Activated naive CD4-positive, alpha-beta T cell treated with anti-CD3 and anti-CD28 coated beads, Interleukin-2, amount 50 U/mL, for 24 hours (primary cell): ENCODE data around the gene TAX1BP3.

Experiments used
- H3K27ac Mint-ChIP-seq: one replicate; pipeline ENCODE4 v1.8.0; 2021; ENCODE audit warnings: mild to moderate bottlenecking, mixed read lengths
- H3K27me3 Mint-ChIP-seq: one replicate; pipeline ENCODE4 v1.8.0; 2021; ENCODE audit warnings: mixed read lengths
- H3K36me3 Mint-ChIP-seq: one replicate; pipeline ENCODE4 v1.8.0; 2021; ENCODE audit warnings: mixed read lengths
- H3K4me1 Mint-ChIP-seq: one replicate; pipeline ENCODE4 v1.8.0; 2021; ENCODE audit warnings: mixed read lengths
- H3K4me3 Mint-ChIP-seq: one replicate; pipeline ENCODE4 v1.8.0; 2021; ENCODE audit warnings: mild to moderate bottlenecking, mixed read lengths
- H3K9me3 Mint-ChIP-seq: one replicate; pipeline ENCODE4 v1.8.0; 2021; ENCODE audit warnings: mixed read lengths

The TAX1BP3 gene

DNA sequence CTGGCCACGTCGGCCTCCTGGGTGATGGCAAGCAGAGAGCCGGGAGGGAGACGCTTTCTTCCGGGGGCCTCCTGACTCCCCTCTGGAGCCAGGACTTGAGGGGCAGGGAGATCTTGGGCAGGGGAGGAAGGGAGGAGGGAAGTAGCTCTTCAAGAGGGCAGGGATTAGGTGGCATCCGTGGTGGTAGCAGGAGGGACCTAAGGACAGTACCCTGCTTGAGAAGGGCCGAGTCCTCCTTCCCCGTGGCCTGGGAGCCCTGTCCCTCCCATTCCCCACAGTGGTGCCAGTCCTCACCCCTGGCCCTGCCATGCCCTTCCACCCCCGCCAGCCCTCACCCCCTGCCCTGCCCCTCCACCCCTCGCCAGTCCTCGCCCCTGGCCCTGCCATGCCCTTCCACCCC is 12.6 kb downstream of the TAX1BP3 start:
- no peaks in the 10 kb centered on the region for H3K4me1 Mint-ChIP-seq
- H3K36me3 Mint-ChIP-seq, result no peaks in the 10 kb centered on the region
- no peaks in the 10 kb centered on the region for H3K27me3 Mint-ChIP-seq
- no peaks in the 10 kb centered on the region for H3K9me3 Mint-ChIP-seq
- no peak overlapping the region for H3K4me3 Mint-ChIP-seq
- no peak overlapping the region for H3K27ac Mint-ChIP-seq

GRCh38 chr17:3647769-3648555 is 20.4 kb downstream of the TAX1BP3 start:
- peaks cover 3% of the 10 kb centered on the region for H3K36me3 Mint-ChIP-seq
- no peaks in the 10 kb centered on the region for H3K9me3 Mint-ChIP-seq
- no peak overlapping the region for H3K27ac Mint-ChIP-seq
- H3K27me3 Mint-ChIP-seq, result no peaks in the 10 kb centered on the region
- H3K4me3 Mint-ChIP-seq, result no peak overlapping the region
- H3K4me1 Mint-ChIP-seq, result no peaks in the 10 kb centered on the region

DNA sequence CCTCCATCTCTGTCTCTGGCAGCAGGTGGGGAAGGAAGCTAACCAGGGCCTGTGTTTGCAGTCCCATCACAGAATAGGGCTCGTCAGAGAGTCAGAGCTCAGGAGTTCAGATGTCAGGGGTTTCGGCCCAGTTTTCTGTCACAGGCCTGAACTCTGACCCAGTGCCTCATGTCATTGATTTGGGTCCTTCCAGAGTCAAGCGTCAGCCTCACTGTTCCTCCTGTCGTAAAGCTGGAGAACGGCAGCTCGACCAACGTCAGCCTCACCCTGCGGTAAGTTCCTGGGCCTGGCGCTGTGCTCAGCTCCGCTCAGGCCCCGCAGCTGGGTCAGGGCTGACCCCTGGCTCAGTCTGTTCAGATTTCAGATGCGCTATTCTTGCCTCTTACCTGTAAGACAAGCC is 21.1 kb downstream of the TAX1BP3 start:
- Mint-ChIP-seq H3K4me1 (no peaks in the 10 kb centered on the region), H3K4me3 (no peak overlapping the region), H3K36me3 (peaks cover 3% of the 10 kb centered on the region), H3K9me3 (no peaks in the 10 kb centered on the region), H3K27ac (no peak overlapping the region), H3K27me3 (no peaks in the 10 kb centered on the region)

- peaks cover 3% of the 10 kb centered on the region for H3K36me3 Mint-ChIP-seq
These were observed 23.1 kb downstream of the TAX1BP3 start for GRCh38 chr17:3645310-3645709.

DNA sequence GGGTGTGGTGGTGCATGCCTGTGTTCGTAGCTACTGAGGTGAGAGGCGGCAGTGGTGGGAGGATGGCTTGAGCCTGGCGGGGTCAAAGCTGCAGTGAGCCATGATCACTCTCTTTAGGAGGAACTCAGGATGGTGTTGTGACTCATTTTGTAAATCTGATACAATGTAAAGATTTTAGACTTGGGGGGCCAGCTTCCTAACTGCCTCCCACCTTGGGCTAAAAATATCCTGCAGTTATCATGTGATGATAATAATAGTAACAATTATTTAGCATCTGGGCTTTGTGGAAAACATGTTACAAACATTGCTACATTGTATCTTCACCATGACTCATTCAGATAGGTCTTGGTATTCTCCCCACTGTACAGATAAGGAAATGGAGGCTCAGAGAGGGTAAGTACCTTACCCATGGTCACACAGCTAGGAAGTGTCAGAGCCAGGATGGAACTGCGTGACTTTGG is 24.5 kb downstream of the TAX1BP3 start:
- Mint-ChIP-seq H3K27ac (no peak overlapping the region), H3K4me1 (no peaks in the 10 kb centered on the region), H3K36me3 (peaks cover 3% of the 10 kb centered on the region), H3K27me3 (no peaks in the 10 kb centered on the region), H3K4me3 (no peak overlapping the region), H3K9me3 (no peaks in the 10 kb centered on the region)

More at GRCh38 chr17:3645310-3645709, 23.1 kb downstream of the TAX1BP3 start:
- Mint-ChIP-seq H3K27ac (no peak overlapping the region), H3K27me3 (no peaks in the 10 kb centered on the region), H3K4me3 (no peak overlapping the region), H3K9me3 (no peaks in the 10 kb centered on the region), H3K4me1 (no peaks in the 10 kb centered on the region)

DNA sequence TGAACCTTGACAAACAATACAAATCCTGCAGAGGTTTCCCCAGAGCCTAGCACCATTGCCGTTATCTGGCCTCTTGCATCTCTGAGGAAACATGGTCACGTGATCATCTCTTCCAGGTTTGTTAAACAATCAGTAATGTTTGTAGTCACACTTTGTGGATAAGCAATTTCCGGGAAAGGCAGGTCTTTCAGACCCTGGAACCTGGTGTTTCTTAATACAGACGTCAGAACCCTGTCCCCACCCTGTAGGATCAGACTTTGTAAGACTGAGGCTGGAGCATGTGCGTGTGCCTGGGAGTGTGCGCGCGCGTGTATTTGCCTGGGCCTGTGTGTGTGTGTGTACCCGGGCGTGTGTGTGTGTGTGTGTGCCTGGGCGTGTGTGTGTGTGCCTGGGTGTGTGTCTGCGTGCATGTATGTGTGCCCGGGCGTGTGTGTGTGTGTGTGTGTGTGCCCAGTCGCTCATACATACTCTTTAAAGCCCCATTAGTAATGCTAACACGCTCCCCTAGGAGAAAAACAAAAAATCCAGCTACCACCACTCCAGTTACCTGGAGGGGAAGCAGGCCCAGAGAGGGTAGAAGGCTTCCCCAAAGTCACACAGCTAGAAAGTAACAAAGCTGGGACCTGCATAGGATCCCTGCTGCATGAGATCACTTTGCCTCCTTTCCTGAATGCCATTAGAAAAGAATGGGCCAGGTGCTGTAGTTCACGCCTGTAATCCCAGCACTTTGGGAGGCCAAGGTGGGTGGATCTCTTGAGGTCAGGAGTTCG is 26.5 kb downstream of the TAX1BP3 start:
- no peaks in the 10 kb centered on the region for H3K27me3 Mint-ChIP-seq
- peaks cover 9% of the 10 kb centered on the region for H3K4me1 Mint-ChIP-seq
- H3K27ac Mint-ChIP-seq, result no peak overlapping the region
- H3K36me3 Mint-ChIP-seq, result peaks cover 3% of the 10 kb centered on the region
- H3K4me3 Mint-ChIP-seq, result no peak overlapping the region
- no peaks in the 10 kb centered on the region for H3K9me3 Mint-ChIP-seq

- no peak overlapping the region for H3K27ac Mint-ChIP-seq
- peaks cover 9% of the 10 kb centered on the region for H3K4me1 Mint-ChIP-seq
- no peak overlapping the region for H3K4me3 Mint-ChIP-seq
These were observed 27.4 kb downstream of the TAX1BP3 start for GRCh38 chr17:3641014-3641413.

GRCh38 chr17:3639981-3640596 is 28.3 kb downstream of the TAX1BP3 start:
- peaks cover under 1% of the 10 kb centered on the region for H3K36me3 Mint-ChIP-seq
- H3K9me3 Mint-ChIP-seq, result no peaks in the 10 kb centered on the region
- H3K4me3 Mint-ChIP-seq, result no peak overlapping the region
- no peak overlapping the region for H3K27ac Mint-ChIP-seq
- H3K27me3 Mint-ChIP-seq, result no peaks in the 10 kb centered on the region
- H3K4me1 Mint-ChIP-seq, result peaks cover 10% of the 10 kb centered on the region

More at GRCh38 chr17:3641014-3641413, 27.4 kb downstream of the TAX1BP3 start:
- no peaks in the 10 kb centered on the region for H3K27me3 Mint-ChIP-seq
- no peaks in the 10 kb centered on the region for H3K9me3 Mint-ChIP-seq
- H3K36me3 Mint-ChIP-seq, result peaks cover 3% of the 10 kb centered on the region

DNA sequence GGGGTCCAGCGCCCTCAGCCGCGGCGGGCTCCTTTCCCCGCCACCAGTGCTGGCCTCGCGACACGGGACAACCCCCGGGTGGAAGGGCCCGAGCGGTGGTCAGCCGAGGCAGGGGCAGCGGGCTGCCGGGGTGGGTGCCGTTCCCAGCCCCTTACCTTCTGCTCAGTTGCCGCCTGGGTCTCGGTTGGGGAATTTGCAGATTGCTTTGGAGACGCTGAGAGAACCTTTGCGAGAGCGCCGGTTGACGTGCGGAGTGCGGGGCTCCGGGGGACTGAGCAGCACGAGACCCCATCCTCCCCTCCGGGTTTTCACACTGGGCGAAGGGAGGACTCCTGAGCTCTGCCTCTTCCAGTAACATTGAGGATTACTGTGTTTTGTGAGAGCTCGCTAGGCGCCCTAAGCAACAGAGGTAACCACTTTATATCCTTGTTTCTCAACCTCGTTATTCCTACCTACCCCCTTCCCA is 31.4 kb downstream of the TAX1BP3 start:
- Mint-ChIP-seq H3K4me1 (peaks cover 20% of the 10 kb centered on the region), H3K27ac (peak overlapping the region; percentile 70), H3K9me3 (no peaks in the 10 kb centered on the region), H3K4me3 (peak overlapping the region; percentile 95), H3K27me3 (no peaks in the 10 kb centered on the region), H3K36me3 (no peaks in the 10 kb centered on the region)

DNA sequence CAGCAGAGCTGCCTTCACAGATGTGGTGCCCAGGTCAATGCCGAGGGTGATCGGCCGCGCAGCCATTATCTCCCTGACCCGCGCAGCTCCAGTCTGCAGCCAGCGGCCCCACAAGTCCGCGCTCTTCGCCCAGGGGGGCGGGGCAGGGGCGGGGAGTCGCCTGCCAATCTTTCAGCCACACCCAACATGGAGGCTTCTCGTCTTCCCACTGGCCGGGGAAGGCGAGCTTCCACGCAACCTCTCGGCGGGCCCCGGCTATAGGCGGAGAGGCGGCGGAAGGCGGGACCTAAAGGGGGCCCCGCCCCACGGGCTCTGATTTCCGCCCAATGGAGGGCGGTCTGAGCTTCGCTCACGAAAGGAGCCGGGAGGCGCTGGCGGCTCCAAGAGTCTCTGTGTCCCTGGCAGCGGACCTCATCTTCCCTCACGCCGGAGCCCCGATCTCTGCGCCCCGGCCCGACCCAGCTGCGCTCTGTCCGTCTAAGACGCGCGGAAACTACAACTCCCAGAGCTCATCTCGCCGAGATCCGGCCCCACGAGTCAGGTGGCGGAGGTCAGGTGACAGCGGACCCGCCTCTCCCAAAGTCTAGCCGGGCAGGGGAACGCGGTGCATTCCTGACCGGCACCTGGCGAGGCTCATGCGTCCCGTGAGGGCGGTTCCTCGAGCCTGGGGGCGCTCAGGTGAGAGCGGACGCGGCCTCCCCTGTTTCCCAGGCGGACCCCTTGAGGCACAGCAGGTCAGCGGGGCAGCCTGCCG is 32.0 kb downstream of the TAX1BP3 start, which contains the start of the genes CTNS and SHPK:
Gene CTNS, plus strand, starts transcription at position 607 of the 754 bp plus-strand sequence. CDS start 3,447 bp downstream, outside the sequence.
Gene SHPK, minus strand, starts transcription at position 97 of the 754 bp plus-strand sequence. Its CDS starts 31 bp downstream, at position 66.
- peak within 1 kb of the TSS; percentile 99 for H3K27ac Mint-ChIP-seq
- no peaks in the 10 kb centered on the region for H3K36me3 Mint-ChIP-seq
- H3K4me1 Mint-ChIP-seq, result peaks cover 20% of the 10 kb centered on the region

GRCh38 chr17:3635474-3636153 is 32.8 kb downstream of the TAX1BP3 start:
- H3K27ac Mint-ChIP-seq, result no peak overlapping the region
- no peaks in the 10 kb centered on the region for H3K27me3 Mint-ChIP-seq
- no peaks in the 10 kb centered on the region for H3K36me3 Mint-ChIP-seq
- H3K4me1 Mint-ChIP-seq, result peaks cover 20% of the 10 kb centered on the region
- H3K9me3 Mint-ChIP-seq, result no peaks in the 10 kb centered on the region
- peak overlapping the region; percentile 95 for H3K4me3 Mint-ChIP-seq

More for the DNA sequence above, 32.0 kb downstream of the TAX1BP3 start, which contains the start of the genes CTNS and SHPK:
- Mint-ChIP-seq H3K4me3 (peak within 1 kb of the TSS; percentile 95), H3K27me3 (no peaks in the 10 kb centered on the region), H3K9me3 (no peaks in the 10 kb centered on the region)

- Mint-ChIP-seq H3K4me1 (peaks cover 14% of the 10 kb centered on the region), H3K27ac (no peak overlapping the region), H3K9me3 (no peaks in the 10 kb centered on the region), H3K36me3 (peaks cover 5% of the 10 kb centered on the region), H3K4me3 (no peak overlapping the region), H3K27me3 (no peaks in the 10 kb centered on the region)
These were observed 36.1 kb downstream of the TAX1BP3 start for GRCh38 chr17:3632287-3632686.

GRCh38 chr17:3630781-3631180 is 37.6 kb downstream of the TAX1BP3 start:
- peaks cover 11% of the 10 kb centered on the region for H3K4me1 Mint-ChIP-seq

GRCh38 chr17:3627769-3628167 is 40.6 kb downstream of the TAX1BP3 start:
- Mint-ChIP-seq H3K4me3 (no peak overlapping the region), H3K36me3 (peaks cover 5% of the 10 kb centered on the region), H3K9me3 (no peaks in the 10 kb centered on the region), H3K27me3 (no peaks in the 10 kb centered on the region), H3K27ac (no peak overlapping the region), H3K4me1 (no peaks in the 10 kb centered on the region)

More at GRCh38 chr17:3630781-3631180, 37.6 kb downstream of the TAX1BP3 start:
- H3K4me3 Mint-ChIP-seq, result no peak overlapping the region
- H3K36me3 Mint-ChIP-seq, result peaks cover 5% of the 10 kb centered on the region
- H3K27ac Mint-ChIP-seq, result no peak overlapping the region
- no peaks in the 10 kb centered on the region for H3K9me3 Mint-ChIP-seq
- no peaks in the 10 kb centered on the region for H3K27me3 Mint-ChIP-seq
